HepG2 (cell line): ENCODE measurements around the gene MLYCD. TPM values are rescaled to one million over a fixed set of nuclear protein-coding genes. Genes with fewer than 3 reads are reported as not detected.

Experiments
- ATAD3A ChIP-seq: sonication (generic); formaldehyde crosslinking; IDR thresholded peaks from 2 replicates; pipeline ENCODE4 v1.4.0; 2020; ENCODE audit warnings: missing genetic modification reagents
- CCAR2 ChIP-seq: fragments of 200-400 bp; formaldehyde crosslinking; optimal IDR thresholded peaks from 2 replicates; pipeline ENCODE3; 2018; ENCODE audit warnings: low read depth, mild to moderate bottlenecking, low read length, moderate library complexity
- CREB3 ChIP-seq: sonication (generic); formaldehyde crosslinking; IDR thresholded peaks from 2 replicates; pipeline ENCODE4 v1.5.0; 2020; ENCODE audit warnings: missing genetic modification reagents
- FIP1L1 ChIP-seq: fragments of 200-400 bp; formaldehyde crosslinking; IDR thresholded peaks from 2 replicates; pipeline ENCODE4 v1.6.1; 2018; ENCODE audit warnings: low read depth, mild to moderate bottlenecking, low read length, moderate library complexity, borderline replicate concordance; ENCODE audit not compliant: insufficient read depth
- KAT8 ChIP-seq: IDR thresholded peaks from 2 replicates; pipeline ENCODE4 v1.6.1; 2016; ENCODE audit warnings: missing genetic modification reagents, missing compliant biosample characterization
- KDM6A ChIP-seq: IDR thresholded peaks from 2 replicates; pipeline ENCODE4 v1.6.1; 2016; ENCODE audit warnings: low read depth
- MAFG ChIP-seq: sonication (generic); formaldehyde crosslinking; IDR thresholded peaks from 2 replicates; pipeline ENCODE4 v1.5.1; 2020; ENCODE audit warnings: mild to moderate bottlenecking, missing genetic modification reagents
- NR2F6 ChIP-seq, 2 experiments: IDR thresholded peaks; 2 replicates each; pipeline ENCODE4 v1.6.1; 2016; ENCODE audit warnings: antibody characterized with exemption in 1 of 2, mild to moderate bottlenecking in 1 of 2
- RNF2 ChIP-seq: fragments of 450-650 bp; conservative IDR thresholded peaks from 2 replicates; pipeline ENCODE4 v1.6.1; 2016; ENCODE audit warnings: low read depth
- SP1 ChIP-seq, 2 experiments: fragments of 450-650 bp in 1 of 2; sonication (generic) in 1 of 2; formaldehyde crosslinking in 1 of 2; IDR thresholded peaks; 2 replicates each; pipeline versions ENCODE4 v1.4.0 to v1.6.1; 2016 to 2020; ENCODE audit warnings: missing genetic modification reagents in 1 of 2
- ZBTB4 ChIP-seq: sonication (generic); formaldehyde crosslinking; IDR thresholded peaks from 2 replicates; pipeline ENCODE4 v1.4.0; 2020; ENCODE audit warnings: missing genetic modification reagents, mild to moderate bottlenecking, borderline replicate concordance
- ZFX ChIP-seq: sonication (generic); formaldehyde crosslinking; IDR thresholded peaks from 2 replicates; pipeline ENCODE4 v1.4.0; 2020; ENCODE audit warnings: mild to moderate bottlenecking, low read depth, missing genetic modification reagents, moderate library complexity
- ZNF614 ChIP-seq: IDR thresholded peaks from 2 replicates; pipeline ENCODE4 v1.6.1; 2018; ENCODE audit warnings: missing biosample characterization, missing genetic modification reagents, inconsistent platforms, borderline replicate concordance
- ZNF747 ChIP-seq: sonication (generic); formaldehyde crosslinking; IDR thresholded peaks from 2 replicates; pipeline ENCODE4 v1.8.1; 2023; ENCODE audit warnings: missing genetic modification reagents, mild to moderate bottlenecking, borderline replicate concordance
- ZNF883 ChIP-seq: sonication (generic); formaldehyde crosslinking; IDR thresholded peaks from 2 replicates; pipeline ENCODE4 v1.5.1; 2020; ENCODE audit warnings: mild to moderate bottlenecking, missing genetic modification reagents; ENCODE audit errors: not compliant biosample characterization
- polyA plus RNA-seq, 8 experiments: library from polyadenylated mRNA; depleted of rRNA in 3 of 8; stranded (reverse) in 7 of 8; unstranded in 1 of 8; fragments of >200 nt; fragmentation: Illumina TruSeq in 4 of 8; extraction: Trizol in 4 of 8; gene quantifications; 2 replicates each; pipeline versions ENCODE4 v1.2.1 to v1.2.3, GENCODE V29; 2011 to 2016; ENCODE audit warnings: low read depth in 4 of 8, missing spikeins in 1 of 8, mixed read lengths in 1 of 8; ENCODE audit not compliant: insufficient read depth in 1 of 8
- total RNA-seq, 5 experiments: library from RNA; depleted of rRNA; stranded (reverse); fragments of >200 nt; fragmentation: Illumina TruSeq; extraction: Trizol; gene quantifications; 2 replicates each; pipeline ENCODE4 v1.2.3, GENCODE V29; 2016; ENCODE audit warnings: low read depth in 1 of 5
- TF ChIP-seq, protein P1 (sequence below): sonication (generic); formaldehyde crosslinking; IDR thresholded peaks from 2 replicates; pipeline ENCODE4 v1.9.0; 2021; ENCODE audit warnings: missing genetic modification reagents, mild to moderate bottlenecking, borderline replicate concordance
- TF ChIP-seq, protein P2 (sequence below): sonication (generic); formaldehyde crosslinking; IDR thresholded peaks from 2 replicates; pipeline ENCODE4 v1.4.0; 2020; ENCODE audit warnings: missing genetic modification reagents, mild to moderate bottlenecking, borderline replicate concordance

MLYCD gene
- total and polyA plus RNA-seq, 2 of the 13 experiments (the other 11 are each of a cell fraction or from before 2014, with no cell fraction given), result 1.8 to 4.0 TPM

DNA sequence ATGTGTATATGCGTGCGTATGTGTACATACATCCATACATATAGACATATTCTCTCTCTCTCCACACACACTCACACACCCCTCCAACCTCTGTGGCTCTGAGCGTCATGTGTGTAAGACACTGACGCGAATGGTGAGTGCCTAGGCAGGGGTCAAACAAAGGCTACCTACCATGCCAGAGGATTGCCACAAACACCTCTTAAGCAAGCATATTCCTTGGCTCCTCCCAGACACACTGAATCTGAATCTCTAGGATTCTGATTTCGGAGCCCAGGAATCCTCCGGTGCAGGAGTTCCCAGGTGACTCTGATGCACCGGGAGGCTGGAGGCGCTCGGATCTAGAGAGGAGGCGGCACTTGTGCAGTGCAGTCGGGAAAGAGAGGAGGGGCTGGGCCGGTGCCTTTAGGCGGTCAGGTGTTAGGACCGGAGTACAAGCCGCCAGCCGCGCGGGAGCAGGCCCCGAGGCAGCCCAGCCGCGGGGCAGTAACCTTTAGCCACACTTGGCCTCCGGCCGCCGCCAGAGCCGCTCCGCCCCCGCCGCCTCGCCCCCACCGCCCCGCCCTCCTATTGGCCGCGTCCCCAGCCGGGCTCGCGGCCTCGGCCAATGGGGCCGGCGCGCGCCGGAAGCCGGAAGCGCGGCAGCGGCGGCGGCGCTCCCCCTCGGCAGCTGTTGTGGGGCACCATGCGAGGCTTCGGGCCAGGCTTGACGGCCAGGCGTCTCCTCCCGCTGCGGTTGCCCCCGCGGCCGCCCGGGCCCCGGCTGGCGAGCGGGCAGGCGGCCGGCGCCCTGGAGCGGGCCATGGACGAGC is at the start of gene MLYCD (continued):
- no peak for TF ChIP-seq CREB3
- TF ChIP-seq KDM6A (CRISPR knock-in tag), result no peak
- TF ChIP-seq, protein P1, sequence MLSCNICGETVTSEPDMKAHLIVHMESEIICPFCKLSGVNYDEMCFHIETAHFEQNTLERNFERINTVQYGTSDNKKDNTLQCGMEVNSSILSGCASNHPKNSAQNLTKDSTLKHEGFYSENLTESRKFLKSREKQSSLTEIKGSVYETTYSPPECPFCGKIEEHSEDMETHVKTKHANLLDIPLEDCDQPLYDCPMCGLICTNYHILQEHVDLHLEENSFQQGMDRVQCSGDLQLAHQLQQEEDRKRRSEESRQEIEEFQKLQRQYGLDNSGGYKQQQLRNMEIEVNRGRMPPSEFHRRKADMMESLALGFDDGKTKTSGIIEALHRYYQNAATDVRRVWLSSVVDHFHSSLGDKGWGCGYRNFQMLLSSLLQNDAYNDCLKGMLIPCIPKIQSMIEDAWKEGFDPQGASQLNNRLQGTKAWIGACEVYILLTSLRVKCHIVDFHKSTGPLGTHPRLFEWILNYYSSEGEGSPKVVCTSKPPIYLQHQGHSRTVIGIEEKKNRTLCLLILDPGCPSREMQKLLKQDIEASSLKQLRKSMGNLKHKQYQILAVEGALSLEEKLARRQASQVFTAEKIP (CRISPR knock-in tag), result no peak
- TF ChIP-seq ZNF747 (CRISPR knock-in tag), result no peak
- no peak for TF ChIP-seq ZBTB4 (CRISPR knock-in tag)
- no peak for TF ChIP-seq ATAD3A (CRISPR knock-in tag)
- TF ChIP-seq MAFG, result no peak
- no peak for TF ChIP-seq ZFX (CRISPR knock-in tag)
- no peak for TF ChIP-seq NR2F6 (IDR thresholded peaks at IDR 0.05)
- 0 out of 2 replicates have a peak, but pooled peaks have one; percentile 9 for TF ChIP-seq NR2F6 (CRISPR knock-in tag; IDR thresholded peaks at IDR 0.05)
- TF ChIP-seq ZNF614 (CRISPR knock-in tag), result no peak; the same call in 1 of the 2 replicates
- TF ChIP-seq SP1 (IDR thresholded peaks at IDR 0.05), result no peak
- no peak; the same call in 1 of the 2 replicates for TF ChIP-seq SP1 (CRISPR knock-in tag; IDR thresholded peaks at IDR 0.05)
- no peak for TF ChIP-seq KAT8 (CRISPR knock-in tag)
- no peak for TF ChIP-seq ZNF883 (CRISPR knock-in tag)
- TF ChIP-seq, protein P2, sequence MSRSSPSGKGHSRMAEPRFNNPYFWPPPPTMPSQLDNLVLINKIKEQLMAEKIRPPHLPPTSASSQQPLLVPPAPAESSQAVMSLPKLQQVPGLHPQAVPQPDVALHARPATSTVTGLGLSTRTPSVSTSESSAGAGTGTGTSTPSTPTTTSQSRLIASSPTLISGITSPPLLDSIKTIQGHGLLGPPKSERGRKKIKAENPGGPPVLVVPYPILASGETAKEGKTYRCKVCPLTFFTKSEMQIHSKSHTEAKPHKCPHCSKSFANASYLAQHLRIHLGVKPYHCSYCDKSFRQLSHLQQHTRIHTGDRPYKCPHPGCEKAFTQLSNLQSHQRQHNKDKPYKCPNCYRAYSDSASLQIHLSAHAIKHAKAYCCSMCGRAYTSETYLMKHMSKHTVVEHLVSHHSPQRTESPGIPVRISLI (CRISPR knock-in tag), result no peak
- no peak for TF ChIP-seq FIP1L1
- TF ChIP-seq RNF2, result no peak; the same call in 1 of the 2 replicates
- no peak for TF ChIP-seq CCAR2
